ENCODE measurements around the gene MEX3B. TPM values are rescaled to one million over a fixed set of nuclear protein-coding genes. Genes with fewer than 3 reads are reported as not detected.
"Not testable (repeated sequence)": the region's sequence is repeated elsewhere in the genome, so short reads cannot be mapped to it uniquely, and the experiment has no call there.

The MEX3B gene
- total RNA-seq, 1 experiment from 2014 or later = 2.4 TPM

- DNase-seq (ENCODE audit: low read depth) = peak; percentile 80
Observed at GRCh38 chr15:82051664-82052063, 5.8 kb upstream of the MEX3B start.

GRCh38 chr15:82048811-82049210 lies 3.0 kb upstream of the MEX3B start:
- DNase-seq (ENCODE audit: low read depth) = no peak

DNA sequence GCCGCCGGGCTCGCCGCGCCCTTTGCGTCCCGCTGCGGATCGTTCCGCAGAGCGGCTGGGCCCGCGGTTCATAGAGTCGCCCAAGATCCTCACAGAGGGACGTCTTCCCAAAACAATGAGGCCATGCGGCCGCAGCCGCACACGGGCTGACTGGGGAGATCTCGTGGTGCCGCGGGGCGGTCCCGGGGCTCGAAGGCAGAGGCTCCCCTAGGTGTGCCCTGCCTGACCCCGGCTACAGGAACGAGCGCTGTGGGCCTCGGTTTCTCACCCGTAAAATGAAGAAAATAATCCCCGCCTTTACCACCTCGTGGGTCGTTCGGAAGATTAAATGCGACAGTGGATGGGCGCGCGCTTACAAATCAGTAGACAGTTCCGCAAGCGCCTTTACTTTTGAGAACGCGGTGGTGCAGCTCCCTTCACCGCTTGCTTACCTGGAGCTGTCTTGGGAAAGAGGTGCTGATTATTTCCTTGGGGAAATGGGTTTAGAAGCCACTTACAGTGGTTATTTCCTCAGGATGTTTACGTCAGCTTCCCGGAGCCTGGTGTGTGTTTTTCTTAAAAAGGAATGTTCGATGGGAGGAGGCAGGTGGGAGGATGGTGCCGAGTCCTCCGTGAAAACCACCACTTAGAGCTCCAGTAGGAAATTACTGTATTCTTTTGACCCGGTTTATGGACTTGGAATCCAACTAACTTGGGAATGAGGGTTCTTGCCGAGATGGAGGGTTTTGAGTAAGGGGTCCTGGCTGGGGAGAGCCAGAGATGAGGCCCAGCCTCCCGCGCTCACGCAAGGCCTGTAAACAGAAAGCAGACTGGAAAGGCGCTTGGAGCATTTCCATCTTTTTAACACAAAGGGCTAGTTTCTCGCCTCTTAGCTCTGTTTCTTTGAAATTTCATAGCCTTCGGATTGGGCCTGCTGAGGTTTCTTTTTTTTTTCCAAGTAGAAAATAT lies 1.9 kb upstream of the MEX3B start:
- no peak for DNase-seq (ENCODE audit: low read depth)

DNA sequence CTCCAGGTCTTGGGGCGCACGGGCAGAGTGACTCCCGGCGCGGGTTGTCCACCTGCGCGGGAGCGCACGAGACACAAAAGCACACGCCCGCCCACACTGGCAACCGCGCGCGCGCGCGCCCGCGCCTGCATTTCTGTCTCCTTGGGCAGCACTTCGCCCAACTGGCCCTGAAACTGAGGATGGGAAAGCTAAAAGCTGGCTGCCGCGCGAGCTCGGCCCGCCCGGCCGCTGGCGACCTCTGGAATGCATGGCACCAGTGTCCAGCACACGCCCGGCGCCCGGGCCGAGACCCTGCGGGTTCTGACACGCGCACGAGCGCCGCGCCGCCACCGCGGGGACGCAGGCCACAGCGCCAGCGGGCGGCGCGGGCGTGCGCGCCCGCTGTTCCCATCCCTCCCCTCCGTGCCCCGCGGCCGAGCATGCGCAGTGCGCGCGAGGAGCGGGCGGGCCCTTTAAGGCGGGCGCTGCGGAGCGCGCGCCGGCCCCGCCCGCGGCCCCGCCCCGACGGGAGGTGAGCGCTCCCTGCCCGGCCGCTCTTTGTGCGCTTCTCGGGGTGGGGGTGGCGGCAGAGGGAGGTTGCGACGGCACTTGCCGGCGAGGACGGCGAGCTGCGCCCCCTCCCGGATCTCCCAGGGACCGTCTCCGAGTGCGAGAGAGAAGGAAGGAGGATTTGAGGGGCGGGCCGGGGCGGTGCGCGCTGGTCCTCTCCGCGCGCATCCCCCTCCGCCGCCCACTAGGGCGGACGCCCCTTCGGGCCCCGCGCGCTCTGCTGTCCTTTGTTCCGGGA lies 1.0 kb upstream of the MEX3B start:
- DNase-seq (ENCODE audit: low read depth) = peak; percentile 86

GRCh38 chr15:82045179-82045891 lies 483 bp downstream of the MEX3B start:
- DNase-seq (ENCODE audit: low read depth) = peak; percentile 26

DNA sequence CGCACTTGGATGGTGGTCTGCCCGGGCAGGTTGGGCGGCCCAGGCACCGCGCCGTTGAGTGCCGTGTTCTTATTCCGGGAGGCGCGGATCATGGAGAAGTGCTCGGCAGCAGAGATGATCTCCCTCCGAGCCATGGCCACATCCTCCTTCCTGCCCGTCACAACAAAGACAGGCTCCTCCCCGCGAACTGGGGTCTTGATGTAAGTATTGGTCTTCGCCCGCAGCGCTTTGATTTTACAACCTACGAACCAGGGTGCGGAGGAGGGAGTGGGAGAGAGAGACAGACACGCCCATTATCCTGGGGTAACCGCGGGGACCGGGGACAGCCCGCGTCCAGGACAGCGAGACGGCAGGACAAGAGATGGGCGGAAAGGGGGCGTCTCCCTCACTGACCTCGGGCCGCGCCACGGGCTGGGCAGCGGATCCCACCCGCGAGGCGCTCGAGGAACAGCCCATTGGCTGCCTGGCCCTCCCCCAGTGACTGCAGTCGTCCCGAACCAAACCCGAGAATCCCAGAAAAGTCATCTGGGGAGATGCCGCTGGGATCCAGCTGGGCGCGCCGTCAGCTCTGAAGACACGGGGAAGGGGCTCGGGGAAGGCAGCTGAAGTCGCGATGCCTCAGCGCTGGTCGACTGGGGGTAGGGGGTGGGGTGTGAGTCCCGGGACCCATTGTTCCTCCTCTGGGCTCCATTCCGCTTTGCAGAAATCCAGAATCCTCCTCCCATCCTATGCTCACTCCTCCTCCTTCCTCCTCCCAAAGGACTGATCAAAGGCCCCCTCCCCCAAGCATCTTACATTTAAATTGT lies 1.2 kb downstream of the MEX3B start:
- peak; percentile 31 for DNase-seq (ENCODE audit: low read depth)

DNA sequence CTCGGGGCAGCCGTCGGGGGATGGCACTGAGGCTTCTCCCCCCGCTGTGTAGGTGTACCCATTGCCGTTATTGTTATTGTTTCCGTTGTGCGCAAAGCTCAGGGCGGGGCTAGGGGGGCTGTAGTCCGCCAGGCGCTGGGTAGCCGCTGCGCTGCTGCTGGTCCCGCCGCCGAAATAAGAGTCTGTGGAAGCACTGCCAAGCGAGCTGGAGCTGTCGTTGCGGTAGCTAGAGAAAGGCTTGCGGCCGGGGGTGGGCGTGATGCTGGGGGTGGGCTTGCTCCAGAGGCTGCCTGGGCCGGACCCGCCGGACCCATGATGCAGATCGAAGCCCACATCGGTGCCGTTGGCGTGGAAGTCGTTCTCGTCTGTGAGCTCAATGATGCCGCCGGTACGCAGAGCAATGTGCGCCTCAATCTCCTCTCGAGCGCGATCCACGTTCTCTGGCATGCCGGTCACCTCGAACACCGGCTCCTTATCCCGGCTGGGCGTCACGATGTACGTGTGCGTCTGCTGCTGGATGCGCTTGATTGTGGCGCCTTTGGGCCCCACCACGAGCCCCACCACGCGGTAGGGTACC lies 1.9 kb downstream of the MEX3B start:
- DNase-seq (ENCODE audit: low read depth) = no peak

DNA sequence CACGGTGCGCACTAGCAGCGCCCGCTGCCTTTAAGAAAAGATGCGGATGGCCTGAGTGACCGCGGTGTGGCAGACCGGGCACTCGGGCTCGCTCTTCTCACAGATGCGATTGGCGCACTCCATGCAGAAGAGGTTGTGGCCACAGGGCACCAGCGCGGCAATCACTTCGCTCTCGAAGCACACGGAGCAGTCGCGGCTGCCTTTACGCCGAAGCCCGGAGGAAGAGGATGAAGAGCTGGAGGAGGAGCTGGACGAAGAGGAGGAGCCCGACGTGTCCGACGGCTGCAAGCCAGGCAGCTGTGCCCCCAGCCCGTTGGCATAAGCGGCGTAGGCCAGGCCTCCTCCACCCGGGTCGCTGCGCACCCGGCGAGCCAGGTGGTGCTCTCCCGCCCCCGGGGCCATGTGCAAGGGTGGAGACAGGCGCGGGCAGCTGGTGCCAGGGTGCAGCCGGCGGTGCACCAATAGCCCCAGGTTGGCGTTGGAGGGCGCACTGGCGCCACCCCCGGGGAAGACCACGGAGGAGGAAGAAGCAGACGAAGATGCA lies 2.6 kb downstream of the MEX3B start:
- no peak for DNase-seq (ENCODE audit: low read depth)

DNA sequence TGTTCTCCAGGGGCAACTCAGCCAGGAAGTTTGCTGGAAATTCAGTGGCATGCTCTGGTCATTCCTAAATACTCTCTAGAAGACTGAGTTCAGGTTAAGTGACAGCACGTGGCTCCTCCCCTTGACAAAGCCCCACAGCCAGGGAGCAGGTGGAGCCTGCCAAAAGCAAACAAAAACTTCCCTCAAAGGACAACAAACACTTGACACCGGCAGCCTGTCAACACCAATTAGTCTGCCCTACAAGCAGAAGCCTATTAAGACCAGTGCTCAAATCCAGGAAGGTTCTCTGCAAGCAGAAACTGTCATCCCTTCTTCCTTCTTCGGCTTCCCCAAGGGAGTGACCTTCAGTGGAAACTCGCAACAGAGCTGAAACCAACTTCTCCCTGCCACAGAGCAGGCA lies 5.0 kb downstream of the MEX3B start:
- no peak for DNase-seq (ENCODE audit: low read depth)

GRCh38 chr15:82040390-82040789 lies 5.4 kb downstream of the MEX3B start:
- no peak for DNase-seq (ENCODE audit: low read depth)

- no peak for DNase-seq (ENCODE audit: low read depth)
Observed at GRCh38 chr15:82039871-82040270, 5.9 kb downstream of the MEX3B start.

DNA sequence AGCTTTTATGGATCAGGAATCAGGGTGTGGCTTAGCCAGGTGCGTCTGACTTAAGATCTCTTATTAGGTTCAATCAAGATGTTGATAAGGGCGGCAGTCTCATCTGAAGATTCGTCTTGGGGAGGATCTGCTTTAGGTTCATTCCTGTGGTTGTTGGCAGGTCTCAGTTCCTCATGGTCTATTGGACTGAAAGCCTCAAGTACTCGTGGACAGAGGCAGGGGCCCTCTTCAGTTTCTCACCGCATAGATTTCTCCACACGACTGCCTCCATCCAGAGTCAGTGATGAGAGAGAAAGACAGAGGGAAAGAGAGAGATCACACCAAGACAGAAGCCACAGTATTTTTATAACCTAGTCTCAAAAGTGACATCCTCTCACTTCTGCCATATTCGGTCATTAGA lies 9.4 kb downstream of the MEX3B start:
- DNase-seq (ENCODE audit: low read depth) = no peak

DNA sequence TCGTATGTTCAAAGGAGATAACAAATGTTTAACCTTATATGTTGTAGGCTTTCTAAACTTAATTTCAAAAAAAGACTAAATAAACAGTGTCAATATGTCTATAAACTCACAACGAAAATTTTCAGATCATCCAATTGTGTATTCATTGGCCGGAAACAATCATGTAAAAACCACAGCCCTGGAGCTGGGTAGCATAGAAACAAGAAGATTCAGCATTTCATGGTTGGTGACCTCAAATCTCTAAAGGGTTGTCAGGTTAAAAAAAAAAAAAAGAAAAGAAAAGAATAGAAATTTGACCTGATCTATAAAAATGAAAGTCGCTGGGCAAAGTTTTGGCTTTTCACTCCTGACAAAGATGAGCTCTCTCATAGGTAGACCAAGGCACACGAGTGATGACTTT lies 13.9 kb downstream of the MEX3B start:
- DNase-seq (ENCODE audit: low read depth) = no peak

GRCh38 chr15:82030176-82030575 lies 15.6 kb downstream of the MEX3B start:
- DNase-seq (ENCODE audit: low read depth) = no peak

- DNase-seq (ENCODE audit: low read depth) = not testable (repeated sequence)
Observed at GRCh38 chr15:82028163-82028562, 17.7 kb downstream of the MEX3B start.

GRCh38 chr15:82021992-82022391 lies 23.8 kb downstream of the MEX3B start:
- peak; percentile 42 for DNase-seq (ENCODE audit: low read depth)

DNA sequence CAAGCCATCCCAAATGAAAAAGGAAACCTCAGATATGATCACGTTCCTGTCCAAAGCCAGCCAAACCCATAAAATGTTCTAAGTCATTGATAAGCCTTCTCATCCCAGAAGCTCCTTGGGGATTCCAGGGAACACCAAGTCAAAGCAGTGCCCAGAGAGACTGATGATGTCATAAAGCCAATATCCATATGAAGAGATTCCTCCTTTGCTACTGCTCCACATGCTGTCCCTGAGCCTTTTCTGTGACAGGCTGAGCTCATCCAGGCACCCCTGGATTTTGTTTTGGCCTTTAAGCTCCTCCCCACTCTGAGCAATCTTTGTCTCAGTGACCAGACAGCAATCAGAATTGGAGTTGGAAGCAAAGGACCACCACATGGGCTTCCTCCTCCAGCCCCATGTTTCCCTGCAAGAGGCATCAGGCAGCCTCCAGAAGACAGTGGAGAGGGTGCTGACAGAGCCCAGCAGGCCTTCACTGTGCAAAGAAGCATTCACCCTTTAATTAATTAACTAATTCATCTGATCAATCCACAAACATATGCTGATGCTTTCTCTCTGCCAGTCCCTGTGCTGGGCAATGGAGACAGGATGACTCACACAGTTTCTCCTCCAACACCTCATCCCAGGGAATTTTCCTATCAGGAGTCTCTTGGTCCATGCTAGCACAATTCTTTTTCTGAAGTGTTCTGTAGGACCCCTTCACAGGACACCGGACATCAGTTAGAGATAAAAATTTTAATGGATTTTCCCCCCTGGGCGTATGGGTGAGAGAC lies 25.0 kb downstream of the MEX3B start:
- no peak for DNase-seq (ENCODE audit: low read depth)

GRCh38 chr15:82018201-82018600 lies 27.6 kb downstream of the MEX3B start:
- peak; percentile 20 for DNase-seq (ENCODE audit: low read depth)

DNA sequence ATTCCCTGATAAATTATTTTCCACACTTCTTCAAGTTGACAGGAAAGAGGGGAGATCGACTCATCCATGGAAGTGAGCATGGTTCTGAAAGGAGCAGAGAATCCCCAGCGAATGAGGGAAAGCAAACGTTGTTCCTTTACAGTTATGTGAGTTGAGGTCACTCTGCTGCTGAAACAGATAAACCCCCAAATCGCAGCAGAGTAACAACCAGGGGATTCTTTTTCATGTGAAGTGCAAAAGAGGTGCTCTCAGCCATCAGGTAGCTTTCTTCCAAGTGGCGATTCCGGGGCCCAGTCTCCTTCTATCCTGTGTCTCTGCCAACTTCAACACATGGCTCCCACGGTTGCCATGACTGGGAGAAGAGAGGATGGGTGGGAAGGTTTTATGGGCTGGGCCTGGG lies 28.2 kb downstream of the MEX3B start:
- no peak for DNase-seq (ENCODE audit: low read depth)

All from HT1080 (cell line).